GM23248 (cell line): Measurements from ENCODE around the gene MYLK2. TPM values are rescaled to one million over a fixed set of nuclear protein-coding genes. Genes with fewer than 3 reads are reported as not detected.

Source experiments
- DNase-seq: peaks from one replicate; pipeline ENCODE4 v3.0.0-alpha.2; 2015
- H2AFZ ChIP-seq: fragments of 200-600 bp; sonication (generic); 2 replicates; pipeline ENCODE4 v1.6.1; 2016; ENCODE audit warnings: antibody characterized with exemption
- H3F3A ChIP-seq: fragments of 200-600 bp; sonication (generic); 2 replicates; pipeline ENCODE4 v1.6.1; 2016; ENCODE audit warnings: mild to moderate bottlenecking, antibody characterized with exemption, mixed run types; ENCODE audit not compliant: insufficient read depth
- H3K27ac ChIP-seq: fragments of 200-600 bp; sonication (generic); 2 replicates; pipeline ENCODE4 v1.5.1; 2016; ENCODE audit warnings: mild to moderate bottlenecking
- H3K27me3 ChIP-seq: fragments of 200-600 bp; sonication (generic); replicated peaks from 2 replicates; pipeline ENCODE4 v1.6.1; 2016; ENCODE audit warnings: mild to moderate bottlenecking; ENCODE audit not compliant: insufficient read depth
- H3K36me3 ChIP-seq: fragments of 200-600 bp; sonication (generic); 2 replicates; pipeline ENCODE4 v1.6.1; 2016; ENCODE audit warnings: low read depth, mild to moderate bottlenecking
- H3K4me1 ChIP-seq: fragments of 200-600 bp; sonication (generic); 2 replicates; pipeline ENCODE4 v1.6.1; 2016; ENCODE audit warnings: mild to moderate bottlenecking; ENCODE audit not compliant: insufficient read depth
- H3K4me2 ChIP-seq: fragments of 200-600 bp; sonication (generic); one replicate; pipeline ENCODE4 v1.6.1; 2016; ENCODE audit warnings: mild to moderate bottlenecking; ENCODE audit not compliant: unreplicated experiment
- H3K4me3 ChIP-seq: fragments of 200-600 bp; sonication (generic); 2 replicates; pipeline ENCODE4 v1.5.1; 2016; ENCODE audit warnings: mild to moderate bottlenecking
- H3K79me2 ChIP-seq: fragments of 200-600 bp; sonication (generic); 2 replicates; pipeline ENCODE4 v1.6.1; 2016; ENCODE audit warnings: mild to moderate bottlenecking; ENCODE audit not compliant: insufficient read depth
- H3K9ac ChIP-seq: fragments of 200-600 bp; sonication (generic); 2 replicates; pipeline ENCODE4 v1.6.1; 2016; ENCODE audit warnings: mild to moderate bottlenecking
- H3K9me2 ChIP-seq: fragments of 200-600 bp; sonication (generic); 2 replicates; pipeline ENCODE4 v1.6.1; 2016; ENCODE audit warnings: mixed run types, mild to moderate bottlenecking, moderate library complexity; ENCODE audit not compliant: insufficient read depth
- H3K9me3 ChIP-seq: fragments of 200-600 bp; sonication (generic); one replicate; pipeline ENCODE4 v1.6.1; 2017; ENCODE audit warnings: low read depth
- H4K20me1 ChIP-seq: fragments of 200-600 bp; sonication (generic); 2 replicates; pipeline ENCODE4 v1.6.0; 2016; ENCODE audit not compliant: insufficient read depth
- EZH2 ChIP-seq: fragments of 200-600 bp; sonication (generic); IDR thresholded peaks from 2 replicates; pipeline ENCODE4 v1.6.1; 2018; ENCODE audit warnings: antibody characterized with exemption, mild to moderate bottlenecking; ENCODE audit not compliant: insufficient read depth, poor library complexity, severe bottlenecking
- EZH2phosphoT487 ChIP-seq: fragments of 200-600 bp; sonication (generic); IDR thresholded peaks from 2 replicates; pipeline ENCODE4 v1.6.1; 2018; ENCODE audit warnings: antibody characterized with exemption, moderate library complexity, mild to moderate bottlenecking, low read depth; ENCODE audit not compliant: insufficient read depth
- WGBS, 2 experiments: methylation state at CpG; one replicate each; pipeline ENCODE4 v1.1.6; 2015 to 2017; ENCODE audit warnings: low lambda C conversion rate in 2 of 2, low coverage in 1 of 2; ENCODE audit errors: missing lambda C conversion rate in 2 of 2; 5-methylcytosine and 5-hydroxymethylcytosine counted together
- in situ Hi-C: fragments of 300-500 bp; cut with MboI; formaldehyde crosslinking; loops from 2 replicates; pipeline ENCODE4 v1.15.0; 2020
- polyA plus RNA-seq: library from polyadenylated mRNA; unstranded; fragments of >200 nt; fragmentation: Nextera tagmentation; extraction: Ambion mirVana; gene quantifications from 2 replicates; pipeline ENCODE4 v1.2.1, GENCODE V29; 2016
- total RNA-seq: library from RNA; depleted of rRNA; stranded (reverse); fragments of >200 nt; shearing (Covaris generic); gene quantifications from 2 replicates; pipeline ENCODE4 v1.2.3, GENCODE V29; 2014

Gene MYLK2
- total and polyA plus RNA-seq, 2 experiments from 2014 or later, result not detected

GRCh38 chr20:31843881-31844280 is 24.7 kb downstream of the MYLK2 start:
- Histone ChIP-seq H3K4me3 (no peak overlapping the region), H3K79me2 (no peaks in the 10 kb centered on the region), H3K9me2 (no peaks in the 10 kb centered on the region), H3F3A (0 out of 2 replicates have a peak, but pooled peaks cover 5% of the 10 kb centered on the region), H3K27me3 (peaks cover 10% of the 10 kb centered on the region; the same call in 1 of the 2 replicates), H3K9me3 (no peaks in the 10 kb centered on the region), H3K4me1 (peaks cover 19% of the 10 kb centered on the region), H3K9ac (no peak overlapping the region), H3K27ac (no peak overlapping the region), H4K20me1 (no peaks in the 10 kb centered on the region), H3K4me2 (no peak overlapping the region), H2AFZ (no peak overlapping the region), H3K36me3 (no peaks in the 10 kb centered on the region)
- 75 to 82% methylated on average over 5 of the region's 5 CpGs for WGBS, 2 experiments
- in situ Hi-C loops, result no loop called here
- no peak for DNase-seq
- TF ChIP-seq EZH2, result no peak
- no peak for TF ChIP-seq EZH2phosphoT487

DNA sequence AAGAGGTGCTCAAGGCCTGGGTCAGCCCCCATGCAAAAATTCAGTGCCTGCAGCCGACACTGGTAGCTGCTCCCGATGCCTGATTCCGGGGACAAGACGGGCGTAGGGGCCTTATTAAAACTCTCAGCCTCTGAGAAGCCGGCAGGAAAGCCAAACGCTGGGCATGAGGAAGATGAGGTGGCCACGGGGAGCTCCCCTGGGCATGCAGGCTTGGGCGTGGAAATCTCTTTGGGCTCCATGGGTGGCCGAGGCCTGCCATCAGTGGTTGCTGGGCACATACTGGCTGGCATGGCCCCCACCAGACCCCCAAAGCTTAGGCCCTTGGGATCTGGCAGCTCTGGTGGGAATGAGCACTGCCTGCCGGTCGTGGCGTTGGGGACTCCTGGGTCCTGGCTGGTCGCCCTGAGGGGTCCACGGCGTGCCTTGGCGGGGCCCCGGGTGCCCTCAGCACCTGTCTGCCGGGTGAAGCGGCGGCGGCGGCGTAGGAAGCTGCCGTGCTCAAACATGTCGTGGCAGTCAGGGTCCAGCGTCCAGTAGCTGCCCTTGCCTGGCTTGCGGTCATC is 25.7 kb downstream of the MYLK2 start:
- peaks cover 18% of the 10 kb centered on the region for H3K27me3 ChIP-seq
- 93% methylated on average over 24 to 28 of the region's 28 CpGs for WGBS, 2 experiments
- in situ Hi-C loops, result no loop called here
- H3K79me2 ChIP-seq, result no peaks in the 10 kb centered on the region
- 0 out of 2 replicates have a peak, but pooled peaks cover 5% of the 10 kb centered on the region for H3F3A ChIP-seq
- TF ChIP-seq EZH2phosphoT487 (no peak), EZH2 (no peak)
- no peak overlapping the region for H2AFZ ChIP-seq
- no peak for DNase-seq
- no peaks in the 10 kb centered on the region for H3K36me3 ChIP-seq
- H3K4me1 ChIP-seq, result peaks cover 19% of the 10 kb centered on the region
- H3K9me3 ChIP-seq, result no peaks in the 10 kb centered on the region
- no peaks in the 10 kb centered on the region for H3K9me2 ChIP-seq
- no peak overlapping the region for H3K4me2 ChIP-seq
- no peaks in the 10 kb centered on the region for H4K20me1 ChIP-seq
- no peak overlapping the region for H3K27ac ChIP-seq
- no peak overlapping the region for H3K9ac ChIP-seq
- H3K4me3 ChIP-seq, result no peak overlapping the region

GRCh38 chr20:31845300-31845863 is 26.2 kb downstream of the MYLK2 start, which contains the start of gene FOXS1:
TSS of gene FOXS1 (minus strand) at chr20:31845604. CDS start at chr20:31845542, 62 bp downstream.
- in situ Hi-C loops, result no loop called here
- TF ChIP-seq EZH2, result no peak
- TF ChIP-seq EZH2phosphoT487, result no peak
- Histone ChIP-seq H3K9me3 (no peaks in the 10 kb centered on the region), H3F3A (0 out of 2 replicates have a peak, but pooled peaks cover 5% of the 10 kb centered on the region), H3K27me3 (peaks cover 24% of the 10 kb centered on the region), H3K4me2 (no peak within 1 kb of the TSS), H3K4me3 (no peak within 1 kb of the TSS), H3K36me3 (no peaks in the 10 kb centered on the region), H3K9ac (no peak within 1 kb of the TSS), H3K79me2 (no peaks in the 10 kb centered on the region), H3K27ac (no peak within 1 kb of the TSS), H3K4me1 (peaks cover 19% of the 10 kb centered on the region), H4K20me1 (no peaks in the 10 kb centered on the region), H2AFZ (no peak within 1 kb of the TSS), H3K9me2 (no peaks in the 10 kb centered on the region)
- DNase-seq, result no peak
- 81 to 84% methylated on average over 19 to 20 of the region's 21 CpGs for WGBS, 2 experiments

- no peak overlapping the region for H3K27ac ChIP-seq
- WGBS, 2 experiments, result 36 to 39% methylated on average over 3 of the region's 3 CpGs
- in situ Hi-C loops, result no loop called here
Observed at GRCh38 chr20:31846793-31847138, 27.6 kb downstream of the MYLK2 start.

More at GRCh38 chr20:31846793-31847138, 27.6 kb downstream of the MYLK2 start:
- no peak for TF ChIP-seq EZH2phosphoT487
- TF ChIP-seq EZH2, result no peak
- no peak for DNase-seq
- Histone ChIP-seq H3K9ac (no peak overlapping the region), H3K9me3 (no peaks in the 10 kb centered on the region), H3K79me2 (no peaks in the 10 kb centered on the region), H3K4me3 (no peak overlapping the region), H3K27me3 (peaks cover 34% of the 10 kb centered on the region), H3F3A (no peaks in the 10 kb centered on the region), H3K4me1 (peaks cover 15% of the 10 kb centered on the region), H3K9me2 (no peaks in the 10 kb centered on the region), H3K36me3 (no peaks in the 10 kb centered on the region), H2AFZ (no peak overlapping the region), H3K4me2 (no peak overlapping the region), H4K20me1 (no peaks in the 10 kb centered on the region)
